Measurements from ENCODE around the gene RPL39L.
"Not testable (repeated sequence)": the region's sequence is repeated elsewhere in the genome, so short reads cannot be mapped to it uniquely, and the experiment has no call there.

RPL39L gene

DNA sequence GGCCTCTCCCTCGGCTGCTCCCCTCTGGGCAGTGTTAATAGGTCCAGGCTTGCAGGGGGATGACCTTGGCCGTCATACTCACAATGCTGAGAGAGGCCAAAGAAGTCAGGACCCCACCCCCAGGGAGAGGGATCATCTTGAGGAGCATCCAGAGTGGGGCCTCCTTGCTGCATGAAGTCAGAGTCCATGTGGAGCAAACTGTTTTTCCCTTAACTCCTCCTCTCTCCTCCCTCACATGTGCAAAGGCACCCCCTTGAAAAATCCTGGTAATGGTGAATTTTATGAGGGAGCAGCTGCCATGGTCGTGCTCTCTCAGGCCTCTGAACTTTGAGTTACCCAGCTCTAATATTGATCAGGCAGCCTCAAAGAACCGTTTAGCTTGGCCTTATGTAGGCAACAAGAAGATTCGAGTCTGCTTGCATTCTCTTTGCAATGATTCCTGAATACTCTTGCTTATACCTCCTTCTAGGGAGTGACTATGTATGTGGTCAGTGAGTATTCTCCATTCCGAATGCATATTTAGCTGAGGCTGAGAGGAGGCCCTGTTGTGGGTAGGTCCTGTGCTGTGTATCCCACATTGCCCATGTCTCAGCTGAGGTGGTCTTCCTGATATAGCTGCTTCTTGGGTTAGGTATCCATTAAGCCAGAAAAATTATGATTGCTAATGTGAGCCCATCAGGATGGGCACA, 23.1 kb upstream of the RPL39L start:
- Mint-ChIP-seq H3K4me3 (no peak overlapping the region), H3K27me3 (ENCODE audit: low read depth) (peaks cover 44% of the 10 kb centered on the region), H3K36me3 (ENCODE audit: low read depth) (no peaks in the 10 kb centered on the region), H3K27ac (no peak overlapping the region), H3K9me3 (no peaks in the 10 kb centered on the region), H3K4me1 (ENCODE audit: low read depth) (no peaks in the 10 kb centered on the region)

DNA sequence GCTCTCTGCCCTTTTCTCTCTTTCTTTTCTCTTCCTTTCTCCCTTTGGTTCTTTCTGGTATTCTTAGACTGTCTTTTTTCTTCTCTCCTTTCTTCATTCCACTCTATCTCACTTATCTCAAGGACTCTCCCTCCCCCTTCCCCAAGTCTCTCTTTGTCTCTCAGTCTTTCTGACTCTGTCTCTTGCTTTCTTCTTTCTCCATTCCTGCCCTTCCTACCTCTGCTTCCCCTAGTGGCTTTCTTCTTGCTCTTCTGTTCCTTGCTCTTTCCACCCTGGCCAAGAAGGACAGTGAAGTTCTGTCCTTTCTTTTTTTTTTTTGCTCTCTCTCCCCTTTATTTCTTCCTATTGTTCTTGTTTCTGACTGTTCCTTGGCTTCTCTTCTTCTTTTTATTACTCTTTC, 22.3 kb upstream of the RPL39L start:
- no peaks in the 10 kb centered on the region for H3K36me3 Mint-ChIP-seq (ENCODE audit: low read depth)
- no peak overlapping the region for H3K4me3 Mint-ChIP-seq
- no peaks in the 10 kb centered on the region for H3K4me1 Mint-ChIP-seq (ENCODE audit: low read depth)
- H3K27me3 Mint-ChIP-seq (ENCODE audit: low read depth): peaks cover 38% of the 10 kb centered on the region
- no peak overlapping the region for H3K27ac Mint-ChIP-seq
- no peaks in the 10 kb centered on the region for H3K9me3 Mint-ChIP-seq

DNA sequence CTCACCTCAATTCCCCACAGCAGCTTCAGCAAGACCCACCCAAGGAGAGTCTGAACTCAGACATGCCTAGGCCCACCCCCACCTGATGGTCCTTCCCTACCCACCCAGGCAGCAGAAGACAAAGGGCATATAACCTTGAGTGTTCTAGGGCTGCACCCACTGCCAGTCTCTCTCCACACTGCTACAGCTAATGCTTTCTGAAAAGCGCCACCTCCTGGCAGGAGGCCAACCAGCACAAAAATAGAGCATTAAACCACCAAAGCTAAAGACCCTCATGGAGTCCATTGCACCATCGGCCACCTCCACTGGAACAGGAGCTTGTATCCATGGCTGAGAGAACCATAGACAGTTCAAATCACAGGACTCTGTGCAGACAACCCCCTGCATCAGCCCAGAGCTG, 11.3 kb upstream of the RPL39L start:
- H3K4me3 Mint-ChIP-seq: no peak overlapping the region
- H3K4me1 Mint-ChIP-seq (ENCODE audit: low read depth): peaks cover 5% of the 10 kb centered on the region
- H3K27me3 Mint-ChIP-seq (ENCODE audit: low read depth): peaks cover 50% of the 10 kb centered on the region
- H3K9me3 Mint-ChIP-seq: peaks cover 9% of the 10 kb centered on the region
- H3K36me3 Mint-ChIP-seq (ENCODE audit: low read depth): peaks cover 7% of the 10 kb centered on the region
- H3K27ac Mint-ChIP-seq: no peak overlapping the region

DNA sequence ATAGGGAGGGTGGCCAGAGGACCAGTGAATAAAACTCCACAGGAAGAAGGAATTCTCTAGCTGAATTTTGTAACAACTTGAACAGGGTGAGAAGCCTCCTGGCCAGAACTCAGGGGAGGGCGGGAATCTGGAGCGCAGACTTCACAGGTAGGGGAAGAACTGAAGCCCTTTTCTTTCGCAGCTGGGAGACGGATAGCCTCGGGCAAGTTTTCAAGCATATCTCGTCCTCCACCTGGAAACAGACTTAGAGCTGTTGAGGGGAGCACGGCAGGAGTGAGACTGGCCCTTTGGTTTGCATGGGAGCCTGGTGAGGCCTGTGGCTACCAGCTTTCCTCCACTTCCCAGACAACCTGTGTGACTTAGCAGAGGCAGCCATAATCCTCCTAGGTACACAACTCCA, 10.9 kb upstream of the RPL39L start:
- peaks cover 5% of the 10 kb centered on the region for H3K4me1 Mint-ChIP-seq (ENCODE audit: low read depth)
- H3K36me3 Mint-ChIP-seq (ENCODE audit: low read depth): peaks cover 8% of the 10 kb centered on the region
- H3K27me3 Mint-ChIP-seq (ENCODE audit: low read depth): peaks cover 48% of the 10 kb centered on the region
- H3K9me3 Mint-ChIP-seq: peaks cover 12% of the 10 kb centered on the region
- H3K4me3 Mint-ChIP-seq: no peak overlapping the region
- H3K27ac Mint-ChIP-seq: no peak overlapping the region

DNA sequence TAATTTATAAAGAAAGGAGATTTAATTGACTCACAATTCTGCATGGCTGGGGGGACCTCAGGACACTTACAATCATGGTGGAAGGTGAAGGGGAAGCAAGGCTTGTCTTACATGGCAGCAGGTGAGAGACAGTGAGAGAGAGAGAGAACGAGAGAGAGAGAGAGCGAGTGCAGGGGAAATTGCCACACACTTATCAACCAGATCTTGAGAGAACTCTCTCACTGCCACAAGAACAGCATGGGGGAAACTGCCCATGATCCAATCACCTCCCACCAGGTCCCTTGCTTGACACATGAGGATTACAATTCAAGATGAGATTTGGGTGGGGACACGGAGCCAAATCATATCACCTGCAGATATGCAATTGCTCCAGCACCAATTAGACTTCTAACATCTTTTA, 7.1 kb upstream of the RPL39L start:
- Mint-ChIP-seq H3K4me3 (no peak overlapping the region), H3K27ac (no peak overlapping the region), H3K9me3 (peaks cover 41% of the 10 kb centered on the region), H3K36me3 (ENCODE audit: low read depth) (peaks cover 22% of the 10 kb centered on the region), H3K4me1 (ENCODE audit: low read depth) (peaks cover 5% of the 10 kb centered on the region), H3K27me3 (ENCODE audit: low read depth) (peaks cover 13% of the 10 kb centered on the region)

DNA sequence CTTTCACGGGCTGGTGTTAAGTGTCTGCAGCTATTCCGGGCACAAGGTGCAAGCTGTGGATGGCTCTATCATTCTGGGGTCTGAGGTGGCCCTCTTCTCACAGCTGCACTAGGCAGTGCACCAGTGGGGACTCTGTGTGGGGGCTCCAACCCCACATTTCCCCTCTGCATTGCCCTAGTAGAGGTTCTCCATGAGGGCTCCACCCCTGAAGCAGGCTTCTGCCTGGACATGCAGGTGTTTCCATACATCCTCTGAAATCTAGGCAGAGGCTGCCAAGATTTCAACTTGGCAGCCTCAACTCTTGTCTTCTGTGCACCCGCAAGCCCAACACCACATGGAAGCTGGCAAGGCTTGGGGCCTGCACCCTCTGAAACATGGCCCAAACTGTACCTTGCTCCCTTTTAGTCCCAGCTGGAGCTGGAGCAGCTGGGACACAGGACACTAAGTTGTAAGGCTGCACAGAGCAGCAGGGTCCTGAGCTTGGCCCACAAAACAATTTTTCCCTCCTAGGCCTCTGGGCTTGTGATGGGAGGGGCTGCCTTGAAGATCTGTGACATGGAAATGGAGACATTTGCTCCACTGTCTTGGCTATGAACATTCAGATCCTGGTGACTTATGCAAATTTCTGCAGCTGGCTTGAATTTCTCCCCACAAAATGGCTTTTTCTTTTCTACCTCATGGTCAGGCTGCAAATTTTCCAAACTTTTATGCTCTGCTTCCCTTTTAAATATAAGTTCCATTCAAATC, 6.0 kb upstream of the RPL39L start:
- no peak overlapping the region for H3K27ac Mint-ChIP-seq
- peaks cover 3% of the 10 kb centered on the region for H3K27me3 Mint-ChIP-seq (ENCODE audit: low read depth)
- peaks cover 22% of the 10 kb centered on the region for H3K36me3 Mint-ChIP-seq (ENCODE audit: low read depth)
- peaks cover 41% of the 10 kb centered on the region for H3K9me3 Mint-ChIP-seq
- no peaks in the 10 kb centered on the region for H3K4me1 Mint-ChIP-seq (ENCODE audit: low read depth)
- H3K4me3 Mint-ChIP-seq: no peak overlapping the region

DNA sequence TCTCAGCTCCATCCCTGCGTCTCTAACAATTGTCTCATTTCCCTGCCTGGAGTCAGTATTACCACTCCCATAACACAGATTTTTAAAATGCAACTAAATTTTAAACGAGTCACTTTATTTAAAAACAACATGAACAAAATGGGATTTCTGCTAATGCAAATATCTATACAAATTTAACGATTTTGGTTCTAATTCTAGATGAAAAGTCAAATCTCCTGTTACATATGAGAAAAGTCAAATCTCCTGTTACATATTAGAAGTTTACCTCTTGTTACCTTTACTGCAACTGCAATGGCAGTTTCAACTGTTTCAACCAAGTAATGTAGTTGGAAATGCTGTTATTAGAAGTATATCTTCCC, 578 bp upstream of the RPL39L start:
- H3K27me3 Mint-ChIP-seq (ENCODE audit: low read depth): peaks cover 3% of the 10 kb centered on the region
- H3K27ac Mint-ChIP-seq: peak overlapping the region; percentile 94
- peaks cover 38% of the 10 kb centered on the region for H3K36me3 Mint-ChIP-seq (ENCODE audit: low read depth)
- peaks cover 30% of the 10 kb centered on the region for H3K4me1 Mint-ChIP-seq (ENCODE audit: low read depth)
- peak overlapping the region; percentile 89 for H3K4me3 Mint-ChIP-seq
- H3K9me3 Mint-ChIP-seq: peaks cover 38% of the 10 kb centered on the region

DNA sequence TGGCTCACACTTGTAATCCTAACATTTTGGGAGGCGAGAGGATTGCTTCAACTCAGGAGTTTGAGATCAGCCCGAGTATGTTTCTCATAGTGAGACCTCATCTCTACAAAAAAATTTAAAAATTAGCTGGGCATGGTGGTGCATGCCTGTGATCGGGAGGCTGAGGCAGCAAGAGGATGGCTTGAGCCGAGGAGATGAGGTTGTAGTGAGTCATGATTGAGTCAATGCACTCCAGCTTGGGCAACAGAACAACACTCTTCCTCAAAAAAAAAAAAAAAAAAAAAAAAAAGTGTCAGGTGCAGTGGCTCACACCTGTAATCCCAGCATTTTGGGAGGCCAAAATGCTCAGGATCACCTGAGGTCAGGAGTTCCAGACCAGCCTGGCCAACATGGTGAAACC, 2.4 kb downstream of the RPL39L start:
- Mint-ChIP-seq H3K9me3 (peaks cover 22% of the 10 kb centered on the region), H3K4me3 (no peak overlapping the region), H3K36me3 (ENCODE audit: low read depth) (peaks cover 47% of the 10 kb centered on the region), H3K27ac (no peak overlapping the region), H3K27me3 (ENCODE audit: low read depth) (peaks cover 2% of the 10 kb centered on the region), H3K4me1 (ENCODE audit: low read depth) (peaks cover 44% of the 10 kb centered on the region)

DNA sequence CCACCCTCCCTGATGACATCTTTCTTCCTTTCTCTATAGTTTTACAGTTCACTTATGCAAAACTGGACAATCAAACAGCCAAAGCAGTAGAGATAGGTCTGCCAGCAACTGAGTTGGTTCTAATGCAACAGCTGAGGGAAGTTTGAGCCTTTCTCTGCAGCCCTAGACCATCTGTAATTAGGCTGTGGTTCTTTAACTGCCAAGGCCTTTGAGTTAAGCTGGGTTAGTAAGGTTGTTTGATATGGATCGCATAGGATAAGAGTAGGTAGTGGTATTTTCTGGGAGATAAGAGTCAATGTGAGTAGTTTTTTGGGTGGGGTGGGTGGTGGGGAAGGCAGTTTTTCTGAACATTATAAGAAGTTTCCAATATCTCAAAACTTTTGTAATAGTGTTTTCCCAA, 3.0 kb downstream of the RPL39L start:
- Mint-ChIP-seq H3K27me3 (ENCODE audit: low read depth) (no peaks in the 10 kb centered on the region), H3K4me3 (no peak overlapping the region)

DNA sequence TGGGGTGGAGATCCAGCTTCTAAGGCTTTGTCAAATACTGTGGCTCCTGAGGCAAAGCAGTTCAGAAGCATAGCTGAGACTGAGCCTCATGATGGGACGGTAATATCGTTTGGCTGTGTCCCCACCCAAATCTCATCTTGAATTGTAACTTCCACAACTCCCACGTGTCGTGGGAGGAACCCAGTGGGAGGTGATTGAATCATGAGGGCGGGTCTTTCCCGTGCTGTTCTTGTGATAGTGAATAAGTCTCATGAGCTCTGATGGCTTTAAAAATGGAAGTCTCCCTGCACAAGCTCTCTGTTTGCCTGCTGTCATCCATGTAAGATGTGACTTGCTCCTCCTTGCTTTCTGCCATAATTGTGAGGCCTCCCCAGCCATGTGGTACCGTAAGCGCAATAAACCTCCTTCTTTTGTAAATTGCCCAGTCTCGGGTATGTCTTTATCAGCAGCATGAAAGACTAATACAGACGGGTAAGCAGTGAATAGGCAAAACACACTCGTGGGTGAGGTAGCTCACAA, 4.1 kb downstream of the RPL39L start:
- Mint-ChIP-seq H3K36me3 (ENCODE audit: low read depth) (peaks cover 51% of the 10 kb centered on the region), H3K9me3 (peaks cover 27% of the 10 kb centered on the region), H3K27ac (peak overlapping the region; percentile 50), H3K4me1 (ENCODE audit: low read depth) (peaks cover 54% of the 10 kb centered on the region)
- H3K27me3 Mint-ChIP-seq (ENCODE audit: low read depth); H3K4me3 Mint-ChIP-seq: not testable (repeated sequence)

More for the DNA sequence above, 3.0 kb downstream of the RPL39L start:
- peaks cover 46% of the 10 kb centered on the region for H3K4me1 Mint-ChIP-seq (ENCODE audit: low read depth)
- H3K9me3 Mint-ChIP-seq: peaks cover 20% of the 10 kb centered on the region
- no peak overlapping the region for H3K27ac Mint-ChIP-seq
- H3K36me3 Mint-ChIP-seq (ENCODE audit: low read depth): peaks cover 44% of the 10 kb centered on the region

DNA sequence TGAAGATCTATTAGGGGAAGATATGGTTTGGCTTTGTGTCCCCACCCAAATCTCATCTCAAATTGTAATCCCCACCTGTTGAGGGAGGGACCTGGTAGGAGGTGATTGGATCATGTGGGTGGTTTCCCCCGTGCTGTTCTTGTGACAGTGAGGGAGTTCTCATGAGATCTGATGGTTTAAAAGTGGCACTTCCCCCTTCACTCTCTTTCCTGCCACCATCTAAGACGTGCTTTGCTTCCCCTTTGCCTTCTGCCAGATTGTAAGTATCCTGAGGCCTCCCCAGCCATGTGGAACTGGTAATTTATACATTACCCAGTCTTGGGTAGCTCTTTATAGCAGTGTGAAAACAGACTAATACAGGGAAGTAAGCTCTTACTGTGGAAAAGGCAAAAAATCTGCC, 6.1 kb downstream of the RPL39L start:
- peaks cover 57% of the 10 kb centered on the region for H3K36me3 Mint-ChIP-seq (ENCODE audit: low read depth)
- peaks cover 41% of the 10 kb centered on the region for H3K9me3 Mint-ChIP-seq
- H3K27me3 Mint-ChIP-seq (ENCODE audit: low read depth); H3K4me3 Mint-ChIP-seq: not testable (repeated sequence)
- H3K4me1 Mint-ChIP-seq (ENCODE audit: low read depth): peaks cover 48% of the 10 kb centered on the region
- H3K27ac Mint-ChIP-seq: peak overlapping the region; percentile 60

DNA sequence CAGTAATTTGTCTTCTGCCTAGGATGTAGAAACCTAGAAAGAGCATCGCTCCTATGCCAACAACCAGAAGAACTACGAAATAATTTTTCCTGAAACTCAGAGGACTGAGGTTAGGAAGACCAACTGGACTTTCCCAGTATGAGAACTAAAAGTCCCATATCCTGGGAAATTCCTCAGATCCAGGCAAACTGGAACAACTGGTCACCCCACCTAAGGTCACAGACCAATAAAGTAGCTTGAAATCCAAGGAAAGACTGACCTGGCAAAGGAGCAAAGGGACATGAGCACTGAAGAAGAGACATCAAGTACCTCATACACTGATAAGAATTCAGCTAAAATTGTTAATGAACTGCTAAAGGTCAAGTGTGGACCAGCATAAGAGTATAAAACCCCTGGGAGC, 6.6 kb downstream of the RPL39L start:
- Mint-ChIP-seq H3K36me3 (ENCODE audit: low read depth) (peaks cover 57% of the 10 kb centered on the region), H3K9me3 (peaks cover 40% of the 10 kb centered on the region), H3K27ac (peak overlapping the region; percentile 34), H3K4me1 (ENCODE audit: low read depth) (peaks cover 46% of the 10 kb centered on the region), H3K4me3 (no peak overlapping the region), H3K27me3 (ENCODE audit: low read depth) (no peaks in the 10 kb centered on the region)

DNA sequence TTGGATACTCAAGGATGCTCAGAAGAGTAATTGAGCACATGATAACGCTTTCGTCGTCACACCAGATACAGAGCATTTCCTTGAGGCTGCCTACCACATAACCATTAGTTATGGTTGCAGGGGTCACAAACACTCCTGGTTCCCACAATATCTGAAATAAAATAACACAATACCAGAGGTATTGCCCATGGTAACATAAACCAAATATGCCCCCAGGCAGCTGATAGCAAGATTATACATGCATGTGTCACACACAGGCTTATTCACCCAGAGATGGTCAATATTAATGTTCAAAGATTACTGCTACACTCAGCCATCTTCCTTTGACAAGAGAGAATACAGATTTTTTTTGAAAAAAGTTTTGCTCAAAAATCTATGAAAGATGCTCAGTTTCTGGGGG, 7.3 kb downstream of the RPL39L start:
- H3K4me1 Mint-ChIP-seq (ENCODE audit: low read depth): peaks cover 46% of the 10 kb centered on the region
- H3K27ac Mint-ChIP-seq: no peak overlapping the region
- H3K9me3 Mint-ChIP-seq: peaks cover 40% of the 10 kb centered on the region
- H3K36me3 Mint-ChIP-seq (ENCODE audit: low read depth): peaks cover 59% of the 10 kb centered on the region
- H3K27me3 Mint-ChIP-seq (ENCODE audit: low read depth): no peaks in the 10 kb centered on the region
- no peak overlapping the region for H3K4me3 Mint-ChIP-seq

DNA sequence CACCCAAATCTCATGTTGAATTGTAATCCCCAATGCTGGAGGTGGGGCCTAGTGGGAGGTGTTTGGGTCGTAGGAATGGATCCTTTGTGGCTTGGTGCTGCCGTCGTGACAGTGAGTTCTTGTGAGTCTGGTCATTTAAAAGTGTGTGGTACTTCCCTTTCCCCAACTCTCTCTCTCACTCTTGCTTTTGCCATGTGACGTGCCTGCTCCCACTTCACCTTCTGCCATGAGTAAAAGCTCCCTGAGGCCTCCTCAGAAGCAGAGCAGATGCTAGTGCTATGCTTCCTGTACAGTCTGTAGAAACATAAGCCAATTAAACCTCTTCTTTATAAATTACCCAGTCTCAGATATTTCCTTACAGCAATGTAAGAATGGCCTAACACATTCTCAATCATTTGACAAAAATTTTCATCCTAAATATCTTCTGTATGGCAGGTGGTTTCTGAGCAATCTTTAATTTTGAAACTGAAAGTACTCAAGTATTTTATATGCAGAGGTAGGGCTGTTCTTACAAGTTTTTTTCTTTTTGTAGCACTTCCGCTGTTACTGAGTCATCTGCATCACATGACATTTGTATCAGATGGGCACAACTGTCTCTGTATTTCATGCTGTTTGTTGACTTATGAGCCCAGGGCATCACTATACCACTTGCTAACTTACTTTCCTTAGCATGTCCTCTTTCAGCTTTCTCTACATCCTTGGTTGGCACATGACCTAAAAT, 8.8 kb downstream of the RPL39L start:
- H3K4me1 Mint-ChIP-seq (ENCODE audit: low read depth): peaks cover 40% of the 10 kb centered on the region
- peak overlapping the region; percentile 98 for H3K27ac Mint-ChIP-seq
- H3K36me3 Mint-ChIP-seq (ENCODE audit: low read depth): peaks cover 52% of the 10 kb centered on the region

More for the DNA sequence above, 8.8 kb downstream of the RPL39L start:
- H3K27me3 Mint-ChIP-seq (ENCODE audit: low read depth): no peaks in the 10 kb centered on the region
- H3K9me3 Mint-ChIP-seq: peaks cover 41% of the 10 kb centered on the region
- H3K4me3 Mint-ChIP-seq: peak overlapping the region; percentile 52
